Calu3 (cell line): Measurements from ENCODE around the gene SLC25A15. TPM values are rescaled to one million over a fixed set of nuclear protein-coding genes. Genes with fewer than 3 reads are reported as not detected.

Experiments
- BruUV-seq: library from RNA; stranded (reverse); fragments of 400-500 nt; replicated peaks from 2 replicates; lab custom pipeline; 2021; lab: Mats Ljungman, UMichigan
- CTCF ChIA-PET: fragments of 300-600 bp; sonication (Branson Sonifier 250); formaldehyde crosslinking; loops from one replicate; lab custom pipeline; 2022; ENCODE audit warnings: antibody characterized with exemption; lab: Charles Lee
- DNase-seq: peaks from one replicate; pipeline ENCODE4 v3.0.0; 2022
- H3K27ac Mint-ChIP-seq: one replicate; pipeline ENCODE4 v1.8.0; 2022; ENCODE audit warnings: mixed read lengths; ENCODE audit not compliant: unreplicated experiment
- H3K27me3 Mint-ChIP-seq: one replicate; pipeline ENCODE4 v1.8.0; 2022; ENCODE audit warnings: mixed read lengths; ENCODE audit not compliant: unreplicated experiment
- H3K36me3 Mint-ChIP-seq: one replicate; pipeline ENCODE4 v1.8.0; 2022; ENCODE audit warnings: mild to moderate bottlenecking, moderate library complexity, mixed read lengths; ENCODE audit not compliant: insufficient read depth, unreplicated experiment
- H3K4me1 Mint-ChIP-seq: one replicate; pipeline ENCODE4 v1.8.0; 2022; ENCODE audit warnings: mild to moderate bottlenecking, low read depth, mixed read lengths; ENCODE audit not compliant: unreplicated experiment
- H3K4me3 Mint-ChIP-seq: one replicate; pipeline ENCODE4 v1.8.0; 2022; ENCODE audit warnings: mild to moderate bottlenecking, low read depth, moderate library complexity, mixed read lengths; ENCODE audit not compliant: unreplicated experiment
- H3K9me3 Mint-ChIP-seq: one replicate; pipeline ENCODE4 v1.8.0; 2022; ENCODE audit warnings: low read depth, mixed read lengths; ENCODE audit not compliant: unreplicated experiment
- intact Hi-C: fragments of 100-400 bp; cut with micrococcal nuclease; formaldehyde crosslinking; loops from one replicate; pipeline ENCODE4 v1.10.0; 2022; ENCODE audit not compliant: unreplicated experiment
- total RNA-seq: library from RNA; stranded (reverse); gene quantifications from 2 replicates; pipeline ENCODE4 v1.2.3, GENCODE V29; 2022
- TF ChIP-seq, protein P1 (sequence below): fragments of 200-600 bp; IDR thresholded peaks from one replicate; pipeline ENCODE4 v1.8.0; 2022; ENCODE audit warnings: antibody characterized with exemption; ENCODE audit not compliant: unreplicated experiment

SLC25A15 gene
- total RNA-seq, 1 experiment from 2014 or later: 18.3 TPM

DNA sequence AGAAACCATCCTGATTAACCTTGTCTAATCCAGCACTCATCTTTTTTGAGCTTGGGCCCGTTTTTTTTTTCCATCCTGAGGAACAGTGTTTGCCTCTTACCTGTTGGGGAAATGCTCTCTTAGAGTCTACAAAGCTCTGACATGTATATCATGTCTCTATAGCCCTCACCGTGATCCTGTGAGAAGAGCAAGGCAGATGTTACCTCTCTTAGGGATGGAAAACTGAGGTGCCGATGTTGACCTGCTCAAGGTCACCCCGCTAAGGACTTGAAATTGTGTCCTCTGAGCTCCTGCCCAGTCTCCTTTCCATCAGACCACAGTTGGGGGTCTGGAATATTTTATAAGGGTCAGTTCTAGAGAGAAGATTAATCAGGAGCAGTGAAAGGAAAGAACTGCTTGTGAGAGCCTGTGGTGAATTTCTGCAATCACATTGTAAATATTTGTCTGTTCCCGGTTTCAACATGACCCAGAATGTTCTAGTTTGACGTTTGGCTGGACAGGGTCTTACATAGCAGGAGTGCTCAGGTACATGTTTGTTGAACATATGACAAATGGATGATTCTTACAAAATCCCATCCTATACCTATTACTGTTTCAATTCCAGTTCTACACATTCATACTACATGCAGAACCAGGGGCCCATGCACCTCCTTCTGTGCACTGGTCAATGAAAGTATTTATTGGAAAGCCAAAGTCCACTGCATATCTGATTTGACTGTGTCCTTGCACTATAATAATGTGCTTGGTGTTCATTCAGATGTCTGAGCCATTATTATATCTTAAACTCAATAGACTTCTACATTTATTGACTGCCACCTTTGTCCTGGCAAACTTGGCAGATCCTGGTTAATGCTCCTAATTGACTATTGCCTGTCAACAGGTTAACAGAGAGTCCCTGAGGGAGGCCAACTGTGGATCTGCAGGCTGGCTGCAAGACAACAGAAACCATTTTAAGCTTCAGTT, 12.1 kb downstream of the SLC25A15 start:
- Mint-ChIP-seq H3K27me3 (no peaks in the 10 kb centered on the region), H3K4me3 (no peak overlapping the region), H3K36me3 (peaks cover 13% of the 10 kb centered on the region), H3K4me1 (no peaks in the 10 kb centered on the region), H3K9me3 (no peaks in the 10 kb centered on the region), H3K27ac (no peak overlapping the region)
- TF ChIP-seq, protein P1, sequence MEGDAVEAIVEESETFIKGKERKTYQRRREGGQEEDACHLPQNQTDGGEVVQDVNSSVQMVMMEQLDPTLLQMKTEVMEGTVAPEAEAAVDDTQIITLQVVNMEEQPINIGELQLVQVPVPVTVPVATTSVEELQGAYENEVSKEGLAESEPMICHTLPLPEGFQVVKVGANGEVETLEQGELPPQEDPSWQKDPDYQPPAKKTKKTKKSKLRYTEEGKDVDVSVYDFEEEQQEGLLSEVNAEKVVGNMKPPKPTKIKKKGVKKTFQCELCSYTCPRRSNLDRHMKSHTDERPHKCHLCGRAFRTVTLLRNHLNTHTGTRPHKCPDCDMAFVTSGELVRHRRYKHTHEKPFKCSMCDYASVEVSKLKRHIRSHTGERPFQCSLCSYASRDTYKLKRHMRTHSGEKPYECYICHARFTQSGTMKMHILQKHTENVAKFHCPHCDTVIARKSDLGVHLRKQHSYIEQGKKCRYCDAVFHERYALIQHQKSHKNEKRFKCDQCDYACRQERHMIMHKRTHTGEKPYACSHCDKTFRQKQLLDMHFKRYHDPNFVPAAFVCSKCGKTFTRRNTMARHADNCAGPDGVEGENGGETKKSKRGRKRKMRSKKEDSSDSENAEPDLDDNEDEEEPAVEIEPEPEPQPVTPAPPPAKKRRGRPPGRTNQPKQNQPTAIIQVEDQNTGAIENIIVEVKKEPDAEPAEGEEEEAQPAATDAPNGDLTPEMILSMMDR: no peak
- intact Hi-C loops: no loop called here
- CTCF ChIA-PET: no interaction called here
- no TSS peak for BruUV-seq
- DNase-seq: no peak

GRCh38 chr13:40803316-40803715, 13.9 kb downstream of the SLC25A15 start:
- CTCF ChIA-PET: no interaction called here
- intact Hi-C loops: no loop called here
- Mint-ChIP-seq H3K4me3 (no peak overlapping the region), H3K27ac (no peak overlapping the region), H3K4me1 (no peaks in the 10 kb centered on the region), H3K27me3 (no peaks in the 10 kb centered on the region), H3K36me3 (peaks cover 18% of the 10 kb centered on the region), H3K9me3 (no peaks in the 10 kb centered on the region)
- TF ChIP-seq, protein P1: no peak
- DNase-seq: no peak
- BruUV-seq: no TSS peak

DNA sequence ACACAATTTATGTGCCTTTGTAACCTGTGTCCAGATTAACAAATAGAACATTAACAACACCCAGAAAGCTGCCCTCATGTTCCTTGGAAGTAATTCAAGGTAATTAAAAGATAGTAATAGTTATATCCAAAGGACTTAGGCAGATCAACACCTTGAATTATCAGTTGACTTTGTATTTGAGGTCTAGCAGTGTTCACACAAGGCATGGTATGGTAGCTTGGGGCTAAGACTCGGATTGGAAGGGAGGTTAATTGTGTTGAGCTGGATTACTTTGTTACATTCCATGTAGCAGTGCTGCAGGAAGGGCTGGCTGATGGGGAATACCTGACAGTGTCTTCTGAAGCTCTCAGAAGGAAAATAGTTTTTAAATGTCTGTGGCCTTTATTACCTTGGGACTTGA, 16.8 kb downstream of the SLC25A15 start:
- TF ChIP-seq, protein P1: no peak
- intact Hi-C loops: no loop called here
- CTCF ChIA-PET: no interaction called here
- H3K9me3 Mint-ChIP-seq: no peaks in the 10 kb centered on the region
- DNase-seq: no peak
- H3K4me3 Mint-ChIP-seq: no peak overlapping the region
- H3K27me3 Mint-ChIP-seq: no peaks in the 10 kb centered on the region
- H3K4me1 Mint-ChIP-seq: no peaks in the 10 kb centered on the region
- peaks cover 5% of the 10 kb centered on the region for H3K36me3 Mint-ChIP-seq
- BruUV-seq: no TSS peak
- H3K27ac Mint-ChIP-seq: no peak overlapping the region

- BruUV-seq: no TSS peak
- H3K27me3 Mint-ChIP-seq: no peaks in the 10 kb centered on the region
- CTCF ChIA-PET: no interaction called here
- no peak for DNase-seq
- no peaks in the 10 kb centered on the region for H3K9me3 Mint-ChIP-seq
- no peaks in the 10 kb centered on the region for H3K4me1 Mint-ChIP-seq
- no peak overlapping the region for H3K27ac Mint-ChIP-seq
- TF ChIP-seq, protein P1: no peak
- H3K36me3 Mint-ChIP-seq: peaks cover 4% of the 10 kb centered on the region
- intact Hi-C loops: no loop called here
- H3K4me3 Mint-ChIP-seq: no peak overlapping the region
Observed at GRCh38 chr13:40809471-40809870, 20.1 kb downstream of the SLC25A15 start.
